Hepatocyte (in vitro differentiated cells): ENCODE data around the gene CATSPERD. TPM values are rescaled to one million over a fixed set of nuclear protein-coding genes. Genes with fewer than 3 reads are reported as not detected.

Source experiments
- DNase-seq: peaks from one replicate; pipeline ENCODE4 v3.0.0-alpha.2; 2016; ENCODE audit warnings: low spot score
- H2AFZ ChIP-seq: fragments of 200-600 bp; sonication (generic); 2 replicates; pipeline ENCODE4 v1.6.0; 2016; ENCODE audit warnings: antibody characterized with exemption, mild to moderate bottlenecking
- H3K27ac ChIP-seq: fragments of 200-600 bp; sonication (generic); 2 replicates; pipeline ENCODE4 v1.5.1; 2016; ENCODE audit warnings: mild to moderate bottlenecking
- H3K27me3 ChIP-seq: fragments of 200-600 bp; sonication (generic); 2 replicates; pipeline ENCODE4 v1.6.1; 2016
- H3K36me3 ChIP-seq: fragments of 200-600 bp; sonication (generic); replicated peaks from 2 replicates; pipeline ENCODE4 v1.5.1; 2016; ENCODE audit warnings: low read depth; ENCODE audit not compliant: insufficient read depth
- H3K4me1 ChIP-seq: fragments of 200-600 bp; sonication (generic); 2 replicates; pipeline ENCODE4 v1.5.1; 2016; ENCODE audit warnings: mild to moderate bottlenecking, moderate library complexity; ENCODE audit not compliant: insufficient read depth
- H3K4me2 ChIP-seq: fragments of 200-600 bp; sonication (generic); 2 replicates; pipeline ENCODE4 v1.6.0; 2016
- H3K4me3 ChIP-seq: fragments of 200-600 bp; sonication (generic); 2 replicates; pipeline ENCODE4 v1.5.1; 2016; ENCODE audit warnings: mild to moderate bottlenecking
- H3K79me2 ChIP-seq: fragments of 200-600 bp; sonication (generic); 2 replicates; pipeline ENCODE4 v1.6.0; 2017; ENCODE audit warnings: mild to moderate bottlenecking
- H3K9me2 ChIP-seq: fragments of 200-600 bp; sonication (generic); replicated peaks from 2 replicates; pipeline ENCODE4 v1.6.0; 2017; ENCODE audit warnings: mild to moderate bottlenecking; ENCODE audit not compliant: insufficient read depth
- H3K9me3 ChIP-seq: fragments of 200-600 bp; sonication (generic); 2 replicates; pipeline ENCODE4 v1.5.1; 2016; ENCODE audit warnings: low read depth, mild to moderate bottlenecking
- H4K20me1 ChIP-seq: fragments of 200-600 bp; sonication (generic); 2 replicates; pipeline ENCODE4 v1.6.0; 2016; ENCODE audit warnings: mild to moderate bottlenecking; ENCODE audit not compliant: insufficient read depth, poor library complexity, severe bottlenecking
- EZH2 ChIP-seq: fragments of 200-600 bp; sonication (generic); IDR thresholded peaks from 2 replicates; pipeline ENCODE4 v1.6.1; 2016; ENCODE audit warnings: antibody characterized with exemption, mild to moderate bottlenecking, borderline replicate concordance
- EZH2phosphoT487 ChIP-seq: fragments of 200-600 bp; sonication (generic); IDR thresholded peaks from one replicate; pipeline ENCODE4 v1.6.1; 2018; ENCODE audit warnings: antibody characterized with exemption, mild to moderate bottlenecking, low read depth, moderate library complexity; ENCODE audit not compliant: unreplicated experiment, severe bottlenecking
- WGBS: methylation state at CpG from one replicate; pipeline ENCODE4 v1.1.6; 2016; ENCODE audit warnings: low lambda C conversion rate; ENCODE audit errors: missing lambda C conversion rate; 5-methylcytosine and 5-hydroxymethylcytosine counted together
- polyA plus RNA-seq: library from polyadenylated mRNA; unstranded; fragments of >200 nt; fragmentation: Nextera tagmentation; extraction: Ambion mirVana; gene quantifications from 2 replicates; pipeline ENCODE4 v1.2.1, GENCODE V29; 2016
- total RNA-seq: library from RNA; depleted of rRNA; stranded (reverse); fragments of >200 nt; gene quantifications from 2 replicates; pipeline ENCODE4 v1.2.3, GENCODE V29; 2014
- TF ChIP-seq, protein P1 (sequence below): fragments of 200-600 bp; sonication (generic); IDR thresholded peaks from 2 replicates; pipeline ENCODE4 v1.5.1; 2016; ENCODE audit warnings: antibody characterized with exemption, mild to moderate bottlenecking; ENCODE audit not compliant: poor library complexity

CATSPERD gene
- total and polyA plus RNA-seq, 2 experiments from 2014 or later = not detected

- Histone ChIP-seq H3K36me3 (no peaks in the 10 kb centered on the region), H3K4me2 (no peak overlapping the region), H3K27ac (no peak overlapping the region), H3K79me2 (peaks cover 4% of the 10 kb centered on the region), H3K9me3 (no peaks in the 10 kb centered on the region), H4K20me1 (peaks cover 4% of the 10 kb centered on the region), H3K9me2 (no peaks in the 10 kb centered on the region), H3K4me1 (peaks cover 5% of the 10 kb centered on the region), H3K27me3 (no peaks in the 10 kb centered on the region), H2AFZ (no peak overlapping the region), H3K4me3 (no peak overlapping the region)
- TF ChIP-seq, protein P1, sequence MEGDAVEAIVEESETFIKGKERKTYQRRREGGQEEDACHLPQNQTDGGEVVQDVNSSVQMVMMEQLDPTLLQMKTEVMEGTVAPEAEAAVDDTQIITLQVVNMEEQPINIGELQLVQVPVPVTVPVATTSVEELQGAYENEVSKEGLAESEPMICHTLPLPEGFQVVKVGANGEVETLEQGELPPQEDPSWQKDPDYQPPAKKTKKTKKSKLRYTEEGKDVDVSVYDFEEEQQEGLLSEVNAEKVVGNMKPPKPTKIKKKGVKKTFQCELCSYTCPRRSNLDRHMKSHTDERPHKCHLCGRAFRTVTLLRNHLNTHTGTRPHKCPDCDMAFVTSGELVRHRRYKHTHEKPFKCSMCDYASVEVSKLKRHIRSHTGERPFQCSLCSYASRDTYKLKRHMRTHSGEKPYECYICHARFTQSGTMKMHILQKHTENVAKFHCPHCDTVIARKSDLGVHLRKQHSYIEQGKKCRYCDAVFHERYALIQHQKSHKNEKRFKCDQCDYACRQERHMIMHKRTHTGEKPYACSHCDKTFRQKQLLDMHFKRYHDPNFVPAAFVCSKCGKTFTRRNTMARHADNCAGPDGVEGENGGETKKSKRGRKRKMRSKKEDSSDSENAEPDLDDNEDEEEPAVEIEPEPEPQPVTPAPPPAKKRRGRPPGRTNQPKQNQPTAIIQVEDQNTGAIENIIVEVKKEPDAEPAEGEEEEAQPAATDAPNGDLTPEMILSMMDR = no peak
- TF ChIP-seq EZH2phosphoT487 = no peak
- 96% methylated on average over 34 of the region's 39 CpGs for WGBS
- no peak for DNase-seq
Measured at GRCh38 chr19:5787409-5788182, 67.2 kb downstream of the CATSPERD start.

DNA sequence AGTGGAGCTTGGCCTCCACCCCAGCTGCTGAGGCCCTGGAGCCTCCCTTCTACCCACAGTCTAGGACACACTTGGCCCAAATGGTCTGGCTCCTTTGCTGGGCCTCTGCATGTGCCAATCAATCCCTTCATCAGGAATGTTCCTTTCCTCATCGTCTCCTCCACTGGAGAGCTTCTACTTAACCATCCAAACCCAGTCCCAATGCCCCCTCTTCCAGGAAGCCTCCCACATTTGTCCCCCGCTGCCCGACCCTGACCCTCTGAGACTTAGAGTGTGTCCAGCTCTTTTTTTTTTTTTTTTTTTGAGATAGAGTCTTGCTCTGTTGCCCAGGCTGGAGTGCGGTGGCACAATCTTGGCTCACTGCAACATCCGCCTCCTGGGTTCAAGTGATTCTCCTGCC, 68.0 kb downstream of the CATSPERD start:
- Histone ChIP-seq H3K36me3 (no peaks in the 10 kb centered on the region), H3K27me3 (no peaks in the 10 kb centered on the region)
- TF ChIP-seq EZH2 = no peak
- TF ChIP-seq, protein P1 = no peak
- no peak for TF ChIP-seq EZH2phosphoT487

GRCh38 chr19:5789351-5789761, 68.9 kb downstream of the CATSPERD start:
- no peaks in the 10 kb centered on the region for H3K36me3 ChIP-seq
- peaks cover 4% of the 10 kb centered on the region for H3K79me2 ChIP-seq
- H3K4me2 ChIP-seq = no peak overlapping the region
- 98% methylated on average over 38 of the region's 39 CpGs for WGBS
- no peak for DNase-seq
- peaks cover 4% of the 10 kb centered on the region for H4K20me1 ChIP-seq
- H2AFZ ChIP-seq = no peak overlapping the region
- H3K4me3 ChIP-seq = no peak overlapping the region
- no peaks in the 10 kb centered on the region for H3K27me3 ChIP-seq
- no peak overlapping the region for H3K27ac ChIP-seq
- no peaks in the 10 kb centered on the region for H3K9me3 ChIP-seq
- H3K9me2 ChIP-seq = no peaks in the 10 kb centered on the region
- H3K4me1 ChIP-seq = peaks cover 5% of the 10 kb centered on the region
- TF ChIP-seq, protein P1 = no peak
- no peak for TF ChIP-seq EZH2phosphoT487
- no peak for TF ChIP-seq EZH2

More for the DNA sequence above, 68.0 kb downstream of the CATSPERD start:
- H2AFZ ChIP-seq = no peak overlapping the region
- no peak overlapping the region for H3K27ac ChIP-seq
- peaks cover 4% of the 10 kb centered on the region for H3K79me2 ChIP-seq
- H3K4me1 ChIP-seq = peaks cover 5% of the 10 kb centered on the region
- no peak for DNase-seq
- WGBS = 97% methylated on average over 5 of the region's 5 CpGs
- no peak overlapping the region for H3K4me2 ChIP-seq
- H3K9me2 ChIP-seq = no peaks in the 10 kb centered on the region
- no peak overlapping the region for H3K4me3 ChIP-seq
- no peaks in the 10 kb centered on the region for H3K9me3 ChIP-seq
- peaks cover 4% of the 10 kb centered on the region for H4K20me1 ChIP-seq
